DMS79 (cell line): ENCODE measurements around the gene STUB1.
A peak's percentile ranks its signal among the peaks of the same experiment; 100 is the strongest.

Experiments
- DNase-seq: peaks from one replicate; lab custom pipeline; 2025; lab: John Stamatoyannopoulos, UW

The STUB1 gene

DNA sequence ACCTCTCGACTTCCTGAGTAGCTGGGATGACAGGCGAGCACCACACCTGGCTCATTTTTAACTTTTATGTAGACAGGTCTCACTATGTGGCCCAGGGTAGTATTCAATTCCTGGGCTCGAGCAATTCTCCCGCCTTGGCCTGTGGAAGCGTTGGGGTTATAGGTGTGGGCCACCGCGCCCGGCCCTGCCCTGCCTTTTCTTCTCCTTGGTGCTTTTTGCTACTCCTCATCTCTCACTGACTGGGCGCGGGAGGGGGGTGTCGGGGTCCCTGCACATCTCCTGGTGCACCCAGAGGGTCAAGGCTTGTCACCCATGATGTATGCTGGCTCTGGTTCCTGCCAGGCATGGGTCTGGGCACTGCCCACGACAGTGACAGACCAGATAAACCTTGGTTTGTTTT is 35.7 kb upstream of the STUB1 start:
- no peak for DNase-seq

DNA sequence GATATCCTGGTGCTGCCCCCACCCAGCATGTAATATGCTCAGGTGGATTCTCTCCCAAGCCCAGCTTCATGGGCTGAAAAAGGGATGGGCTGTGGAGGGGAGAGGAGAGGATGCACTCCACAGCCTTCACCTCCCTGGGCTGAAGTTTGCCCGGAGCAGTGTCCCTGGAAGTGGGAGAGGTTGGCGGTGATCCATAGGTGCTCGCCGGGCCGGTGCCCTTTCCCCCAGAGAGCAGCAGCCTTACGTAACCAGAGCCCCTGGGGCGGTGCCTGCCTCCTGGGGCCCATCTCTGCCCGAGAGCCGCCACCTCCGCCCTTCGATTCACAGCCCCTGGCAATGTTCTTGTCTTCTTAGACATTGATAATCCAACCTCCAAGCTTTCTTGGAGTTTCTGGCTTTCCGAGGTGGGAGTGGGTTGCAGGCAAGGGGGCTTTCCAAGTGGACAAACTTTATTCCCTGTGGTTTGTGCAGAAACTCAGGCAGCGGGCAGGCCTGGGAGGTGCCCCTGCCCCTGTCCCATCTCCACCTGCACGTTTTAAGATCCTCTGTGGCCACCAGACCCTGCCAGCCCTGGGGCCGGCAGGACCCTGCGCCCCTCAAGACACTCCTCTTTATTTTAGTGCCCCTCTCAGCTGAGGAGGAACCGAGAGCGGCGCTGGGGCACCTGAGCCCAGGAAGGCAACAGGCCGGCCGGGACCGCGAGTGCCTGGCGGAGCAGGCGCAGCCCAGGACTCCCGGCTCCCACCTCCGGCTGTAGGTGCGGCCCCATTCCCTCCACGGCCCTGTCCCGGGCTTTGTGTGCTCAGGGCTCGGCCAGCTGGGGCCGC is 34.1 kb upstream of the STUB1 start:
- DNase-seq = no peak

DNA sequence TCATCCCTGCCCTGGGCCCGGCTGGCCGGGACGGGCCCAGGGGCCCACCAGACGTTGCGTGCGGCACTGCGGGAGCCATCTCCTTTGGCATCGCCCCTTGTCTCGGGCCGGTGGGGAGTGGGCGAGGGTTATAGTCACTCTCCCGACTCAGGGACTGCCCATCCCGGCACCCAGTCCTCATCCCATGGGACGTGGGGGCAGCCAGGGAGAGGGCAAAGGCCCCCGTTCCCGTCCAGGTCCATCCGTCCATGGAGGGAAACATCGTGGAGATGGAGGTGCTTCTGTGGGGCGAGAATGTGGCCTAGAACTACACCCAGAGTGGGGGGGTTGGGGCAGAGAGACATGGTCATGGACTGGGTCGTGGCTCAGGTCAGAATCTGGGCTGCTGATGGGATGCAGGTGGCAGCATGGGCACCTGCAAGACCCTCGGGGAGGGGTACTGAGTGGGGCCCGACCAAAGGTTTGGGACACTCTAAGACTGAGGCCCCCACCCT is 33.5 kb upstream of the STUB1 start:
- DNase-seq = no peak

DNA sequence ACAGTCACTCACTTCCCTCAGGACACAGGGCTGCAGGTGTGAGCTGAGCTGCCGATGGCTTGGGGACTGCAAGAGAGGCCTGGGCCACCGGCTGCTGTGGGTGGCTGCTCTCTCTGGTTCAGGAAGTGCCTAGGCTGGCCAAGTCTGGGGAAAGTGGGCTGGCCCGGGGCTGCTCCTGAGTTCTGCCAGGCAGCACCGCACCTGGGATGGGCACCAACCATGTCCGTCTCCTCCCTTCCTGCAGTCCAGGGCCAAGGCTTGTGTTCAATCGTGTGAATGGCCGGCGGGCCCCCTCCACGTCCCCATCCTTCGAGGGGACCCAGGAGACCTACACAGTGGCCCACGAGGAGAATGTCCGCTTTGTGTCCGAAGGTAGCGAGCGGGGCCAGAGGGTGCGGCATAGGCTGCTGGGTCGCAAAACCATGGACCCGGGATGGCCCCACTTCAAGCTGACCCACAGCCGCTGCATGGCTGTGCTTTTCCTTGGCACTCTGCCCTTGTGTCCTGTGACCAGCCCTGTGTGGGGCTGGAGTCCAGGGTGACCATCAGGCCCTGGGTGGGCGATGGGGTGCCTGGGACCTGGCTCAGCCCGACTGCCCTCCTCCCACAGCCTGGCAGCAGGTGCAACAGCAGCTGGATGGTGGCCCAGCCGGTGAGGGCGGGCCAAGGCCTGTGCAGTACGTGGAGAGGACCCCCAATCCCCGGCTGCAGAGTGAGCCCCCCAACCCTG is 32.9 kb upstream of the STUB1 start:
- DNase-seq = no peak

DNA sequence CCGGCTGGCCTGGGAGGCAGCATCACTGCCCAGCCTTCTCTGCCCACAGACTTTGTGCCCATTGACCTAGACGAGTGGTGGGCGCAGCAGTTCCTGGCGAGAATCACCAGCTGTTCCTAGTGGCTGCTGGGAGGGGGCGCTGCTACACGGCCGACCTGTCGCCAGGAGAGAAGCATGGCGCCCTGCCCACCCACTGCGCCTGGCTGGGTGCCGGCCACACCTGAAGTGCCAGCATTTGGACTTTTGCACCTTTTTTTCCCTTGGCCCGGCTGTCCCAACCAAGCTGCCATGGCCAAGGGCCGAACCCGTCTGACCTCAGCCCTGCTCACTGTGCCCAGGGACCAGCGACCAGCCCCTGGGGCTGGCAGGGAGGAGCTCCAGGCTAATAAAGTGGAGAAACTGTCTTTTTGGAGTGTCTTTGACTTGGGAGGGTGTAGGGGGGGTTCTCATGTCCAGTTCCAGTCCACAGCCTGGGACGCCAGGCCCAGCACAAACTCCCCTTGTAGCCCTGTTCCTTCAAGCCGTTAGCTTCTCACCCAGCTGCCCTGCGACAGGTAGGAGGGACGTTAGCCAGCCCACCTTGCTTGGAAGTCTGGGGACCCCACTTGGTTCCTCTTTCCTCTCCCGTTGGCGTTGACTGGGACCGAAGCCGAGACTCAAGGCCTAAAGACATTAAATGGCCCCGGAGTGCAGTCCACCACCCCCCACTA is 32.0 kb upstream of the STUB1 start:
- DNase-seq = peak; percentile 17

DNA sequence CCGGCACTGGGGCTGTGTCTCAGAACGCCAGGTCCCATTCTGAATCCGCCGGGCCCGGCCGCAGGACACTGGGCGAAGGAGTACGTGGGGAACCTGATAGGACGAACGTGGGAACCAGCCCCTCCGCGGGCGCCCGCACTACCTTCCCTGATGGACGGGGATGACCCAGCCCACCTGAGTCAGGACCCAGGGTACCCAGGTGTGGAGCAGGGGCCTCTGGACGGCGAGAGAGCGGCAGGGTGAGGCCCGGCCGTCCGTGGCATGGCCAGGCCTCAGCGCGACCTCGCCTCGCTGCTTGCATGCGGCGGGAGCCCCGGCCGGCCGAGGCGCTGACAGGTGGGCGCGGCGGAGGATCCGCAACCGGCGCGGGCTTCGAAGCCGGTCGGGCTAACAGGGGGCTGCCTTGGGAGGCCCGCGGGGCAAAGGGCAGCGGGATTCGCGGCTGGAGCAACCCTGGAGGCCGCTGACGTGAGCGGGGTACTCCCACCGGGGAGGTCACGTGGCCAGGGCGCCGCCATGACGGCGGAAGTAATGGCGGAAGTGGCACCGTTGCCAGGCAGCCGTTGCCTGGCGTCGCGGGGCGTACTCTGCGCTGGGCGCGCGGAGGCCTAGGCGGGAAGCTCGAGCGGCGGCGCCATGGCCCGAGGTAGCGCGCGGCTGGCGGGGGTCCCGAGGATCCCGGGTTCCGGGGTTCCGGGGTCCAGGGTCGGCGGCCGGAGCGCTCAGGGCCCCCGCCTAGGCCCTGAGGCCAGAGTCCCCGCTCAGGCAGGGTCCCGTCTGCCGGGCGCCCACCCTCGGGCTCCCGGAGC is 31.2 kb upstream of the STUB1 start, which contains the start of gene WDR90:
TSS of gene WDR90 (plus strand) at position 585 of the 809 bp plus-strand sequence. CDS start at position 637, 52 bp downstream.
- peak; percentile 75 for DNase-seq

DNA sequence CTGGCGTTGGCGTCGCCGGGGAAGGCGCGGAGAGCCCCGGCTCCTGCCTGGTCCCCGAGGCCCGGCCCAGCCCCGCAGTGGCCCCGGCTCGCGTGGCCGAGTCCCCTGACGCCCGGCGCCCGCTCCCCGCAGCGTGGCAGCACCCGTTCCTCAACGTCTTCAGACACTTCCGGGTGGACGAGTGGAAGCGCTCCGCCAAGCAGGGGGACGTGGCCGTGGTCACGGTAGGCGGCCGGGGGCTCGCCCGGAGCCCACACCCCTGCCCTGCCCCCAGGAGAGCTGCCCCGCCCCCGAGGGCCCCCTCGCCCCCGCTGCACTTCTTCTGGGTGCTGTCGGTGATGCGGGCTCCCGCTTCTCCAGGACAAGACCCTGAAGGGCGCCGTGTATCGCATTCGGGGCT is 30.6 kb upstream of the STUB1 start:
- no peak for DNase-seq

DNA sequence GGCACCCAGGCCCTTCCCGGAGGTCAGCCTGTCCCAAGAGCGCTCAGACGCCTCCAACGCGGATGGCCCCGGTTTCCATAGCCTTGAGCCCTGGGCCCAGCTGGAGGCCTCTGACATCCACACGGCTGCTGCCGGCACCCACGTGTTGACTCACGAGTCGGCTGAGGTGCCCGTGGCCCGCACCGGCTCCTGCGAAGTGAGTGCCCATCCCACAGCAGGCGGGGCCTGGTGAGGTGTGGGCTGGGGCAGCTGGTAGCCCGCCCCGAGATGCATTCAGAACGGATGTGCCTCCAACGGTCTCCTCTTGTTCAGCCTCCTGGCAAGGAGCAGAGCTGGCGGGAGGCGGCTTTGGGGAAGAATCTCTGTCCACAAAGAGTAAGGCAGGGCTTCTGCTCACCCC is 28.4 kb upstream of the STUB1 start:
- no peak for DNase-seq

DNA sequence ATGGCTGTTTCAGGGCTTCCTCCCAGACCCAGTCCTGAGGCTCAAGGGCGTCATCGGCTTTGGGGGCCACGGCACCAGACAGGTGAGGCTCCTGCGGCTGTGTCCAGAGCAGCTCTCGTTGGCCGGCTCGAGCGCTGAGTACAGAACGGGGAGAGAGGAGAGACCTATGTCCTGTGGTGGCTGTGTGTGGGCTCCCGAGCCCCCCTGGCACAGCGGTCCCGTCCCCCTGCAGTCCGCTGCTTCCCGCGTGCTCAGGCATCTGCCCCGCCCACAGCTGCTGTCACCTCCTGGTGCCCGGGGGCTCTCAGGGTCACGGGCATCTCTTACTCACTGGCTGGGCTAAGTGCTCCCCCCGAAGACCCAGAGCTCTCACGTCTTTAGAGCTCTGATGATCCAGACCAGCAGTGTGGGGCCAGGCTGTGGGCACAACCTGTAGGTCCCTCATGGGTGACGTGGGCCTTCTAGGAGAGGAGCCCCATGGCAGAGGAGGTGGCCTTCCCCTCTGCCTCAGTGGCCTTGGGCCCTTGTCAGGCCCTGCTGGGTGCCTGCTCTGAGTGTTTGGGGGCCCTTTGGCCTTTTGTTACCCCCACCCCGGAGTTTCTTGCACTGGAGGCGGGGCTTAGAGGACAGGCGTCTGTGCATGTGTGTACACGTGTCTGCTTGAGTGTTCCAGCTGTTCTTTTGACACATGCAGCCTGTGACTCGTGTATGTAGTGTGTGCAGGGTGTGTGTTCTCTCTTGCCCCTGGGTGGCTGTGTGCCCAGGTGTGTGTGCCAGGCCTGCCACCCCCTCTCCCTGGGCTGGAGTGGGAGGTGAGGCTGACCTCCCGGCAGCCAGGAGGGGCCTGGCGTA is 27.5 kb upstream of the STUB1 start:
- DNase-seq = no peak

DNA sequence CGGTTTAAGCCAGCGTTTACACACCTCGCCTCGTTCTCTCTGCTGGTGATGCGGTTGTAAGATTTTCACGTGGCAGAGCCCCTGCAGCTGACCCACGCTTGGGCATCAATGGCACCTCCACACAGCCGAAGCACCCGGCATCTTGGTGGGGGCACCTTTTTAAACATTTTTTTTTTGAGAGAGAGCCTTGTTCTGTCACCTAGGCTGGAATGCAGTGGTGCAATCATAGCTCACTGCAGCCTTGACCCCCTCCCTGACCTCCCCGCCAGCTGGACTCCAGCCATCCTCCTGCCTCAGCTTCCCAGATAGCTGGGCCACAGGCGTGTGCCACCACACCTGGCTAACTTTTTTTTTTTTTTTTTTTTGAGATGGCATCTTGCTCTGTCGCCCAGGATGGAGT is 26.2 kb upstream of the STUB1 start:
- no peak for DNase-seq

DNA sequence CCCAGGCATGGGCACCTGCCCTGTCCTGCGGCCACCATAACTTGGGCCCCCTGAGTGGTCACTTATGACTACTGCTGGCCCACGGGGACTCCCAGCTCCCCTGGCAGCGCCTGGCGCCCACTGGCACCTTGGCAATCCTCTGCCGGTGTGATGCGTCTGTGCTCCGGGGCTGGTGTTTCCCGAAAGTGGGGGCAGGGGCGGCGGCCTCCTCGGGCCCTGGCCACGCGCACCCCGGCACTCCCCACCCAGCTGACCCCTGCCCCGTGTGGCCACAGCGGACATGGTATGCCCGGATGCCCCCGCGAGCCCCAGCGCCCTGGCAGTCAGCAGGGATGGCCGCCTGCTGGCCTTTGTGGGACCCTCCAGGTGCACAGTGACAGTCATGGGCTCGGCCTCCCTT is 22.7 kb upstream of the STUB1 start:
- no peak for DNase-seq

DNA sequence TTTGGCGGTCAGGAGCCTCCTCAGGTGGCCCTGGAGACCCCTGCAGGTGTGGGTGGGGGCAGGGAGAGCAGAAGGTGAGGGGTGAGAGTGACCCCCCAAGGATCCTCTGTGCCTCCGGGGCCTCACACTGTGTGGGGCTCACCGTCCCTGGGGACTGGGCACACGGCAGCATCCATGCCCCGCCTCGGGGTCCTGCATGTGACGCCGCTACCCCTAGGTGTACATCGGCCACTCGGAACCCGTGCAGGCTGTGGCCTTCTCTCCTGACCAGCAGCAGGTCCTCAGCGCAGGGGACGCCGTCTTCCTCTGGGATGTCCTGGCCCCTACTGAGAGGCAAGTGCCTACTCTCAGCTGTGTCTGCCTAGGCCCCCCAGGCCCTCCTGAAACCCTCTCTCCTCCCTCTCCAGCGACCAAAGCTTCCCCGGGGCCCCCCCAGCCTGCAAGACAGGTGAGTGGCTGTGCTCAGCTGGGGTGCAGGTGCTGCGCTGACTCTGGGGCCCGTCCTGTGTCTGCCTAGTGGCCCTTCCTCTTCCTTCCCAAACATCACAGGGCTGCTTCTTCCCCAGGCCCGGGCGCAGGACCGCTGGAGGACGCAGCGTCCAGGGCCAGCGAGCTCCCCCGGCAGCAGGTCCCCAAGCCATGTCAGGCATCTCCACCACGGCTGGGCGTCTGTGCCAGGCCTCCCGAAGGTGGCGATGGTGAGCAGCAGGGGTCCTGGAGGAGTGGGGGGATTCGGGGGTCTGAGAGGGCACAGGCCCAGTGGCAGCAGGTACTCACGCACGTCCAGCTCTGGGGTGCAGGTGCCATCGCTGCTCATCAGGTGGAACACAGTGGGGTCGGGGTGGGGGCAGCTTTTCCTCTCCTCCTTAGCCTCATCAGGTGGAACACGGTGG is 21.3 kb upstream of the STUB1 start:
- no peak for DNase-seq

DNA sequence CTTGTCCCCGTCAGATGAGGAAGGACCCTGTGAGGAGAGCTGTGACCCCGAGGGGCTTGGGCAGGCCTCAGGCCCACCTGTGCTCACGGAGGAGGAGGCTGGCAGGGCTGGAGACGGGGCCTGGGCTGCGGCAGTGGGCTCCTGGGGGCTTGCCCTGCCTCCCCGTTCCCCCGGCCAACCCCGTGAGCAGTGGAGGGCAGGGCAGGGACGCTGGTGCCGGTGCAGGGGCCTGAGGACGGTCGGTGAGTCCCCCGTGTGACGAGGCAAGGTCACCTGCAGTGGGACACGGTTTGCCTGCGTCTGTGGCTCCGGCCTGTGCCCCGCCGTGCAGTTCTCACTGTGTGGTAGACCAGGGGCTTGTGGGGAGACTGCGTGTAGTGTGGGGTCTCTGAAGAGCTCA is 20.6 kb upstream of the STUB1 start:
- no peak for DNase-seq

DNA sequence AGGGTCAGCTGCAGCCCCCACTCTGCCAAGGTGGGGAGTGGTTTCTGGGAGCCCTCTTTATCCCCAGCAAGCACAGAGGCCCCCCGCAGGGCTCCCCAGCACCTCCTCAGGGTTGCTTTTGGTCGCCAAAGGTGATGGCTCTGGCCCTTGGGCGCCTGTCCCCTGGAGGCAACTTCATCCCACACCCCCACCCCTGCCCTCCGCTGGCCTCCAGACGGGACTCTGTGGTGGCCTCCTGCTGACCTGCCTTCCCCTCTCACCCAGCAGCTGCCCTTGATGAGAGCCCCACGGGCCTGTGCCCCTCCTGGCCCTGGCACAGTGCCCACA is 20.1 kb upstream of the STUB1 start:
- no peak for DNase-seq

DNA sequence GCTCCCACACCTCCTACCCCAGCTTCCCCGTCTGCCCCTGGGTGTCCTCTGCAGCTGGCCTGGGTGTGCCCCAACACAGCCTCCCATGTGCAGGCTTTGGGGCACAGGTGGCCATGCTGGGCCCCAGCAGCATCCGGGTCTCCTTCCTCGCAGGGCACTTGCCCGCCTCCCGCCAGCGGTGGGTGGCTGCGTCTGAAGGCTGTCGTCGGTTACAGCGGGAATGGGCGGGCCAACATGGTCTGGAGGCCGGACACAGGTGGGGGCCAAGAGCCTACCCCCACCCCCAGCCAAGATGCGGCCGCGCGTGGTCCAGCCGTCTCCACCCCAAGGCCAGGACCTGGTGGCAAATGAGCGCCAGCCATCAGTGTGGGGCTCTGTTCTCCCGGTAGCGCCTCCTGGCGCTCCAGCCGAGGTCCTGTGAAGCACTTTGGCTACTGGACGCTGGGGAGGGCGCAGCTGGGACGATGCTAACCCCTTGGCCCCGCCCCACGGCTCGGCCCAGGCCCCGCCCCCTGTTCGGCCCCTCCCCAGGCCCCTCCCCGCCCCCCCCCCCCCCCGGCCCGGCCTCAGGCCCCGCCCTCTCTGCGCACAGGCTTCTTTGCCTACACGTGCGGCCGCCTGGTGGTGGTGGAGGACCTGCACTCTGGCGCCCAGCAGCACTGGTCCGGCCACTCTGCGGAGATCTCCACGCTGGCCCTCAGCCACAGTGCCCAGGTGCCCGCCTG is 19.6 kb upstream of the STUB1 start:
- no peak for DNase-seq

DNA sequence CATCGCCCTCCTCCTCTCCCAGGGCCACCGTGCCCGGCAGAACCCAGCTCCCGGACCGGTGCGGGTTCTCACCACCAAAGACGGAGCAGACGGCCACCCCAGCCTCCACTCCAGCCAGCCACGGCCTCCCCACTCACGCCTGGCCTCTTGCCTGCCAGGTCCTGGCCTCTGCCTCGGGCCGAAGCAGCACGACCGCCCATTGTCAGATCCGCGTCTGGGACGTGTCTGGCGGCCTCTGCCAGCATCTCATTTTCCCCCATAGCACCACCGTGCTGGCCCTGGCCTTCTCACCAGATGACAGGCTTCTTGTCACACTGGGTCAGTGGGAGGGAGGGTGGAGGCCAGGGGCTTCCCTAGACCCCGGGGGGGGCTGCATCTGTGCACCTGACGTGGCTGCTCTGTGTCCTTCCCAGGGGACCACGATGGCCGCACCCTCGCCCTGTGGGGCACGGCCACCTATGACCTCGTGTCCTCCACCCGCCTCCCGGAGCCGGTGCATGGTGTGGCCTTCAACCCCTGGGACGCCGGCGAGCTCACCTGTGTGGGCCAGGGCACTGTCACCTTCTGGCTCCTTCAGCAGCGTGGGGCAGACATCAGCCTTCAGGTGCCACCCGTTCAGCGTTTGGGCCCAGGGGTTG is 18.9 kb upstream of the STUB1 start:
- DNase-seq = no peak

DNA sequence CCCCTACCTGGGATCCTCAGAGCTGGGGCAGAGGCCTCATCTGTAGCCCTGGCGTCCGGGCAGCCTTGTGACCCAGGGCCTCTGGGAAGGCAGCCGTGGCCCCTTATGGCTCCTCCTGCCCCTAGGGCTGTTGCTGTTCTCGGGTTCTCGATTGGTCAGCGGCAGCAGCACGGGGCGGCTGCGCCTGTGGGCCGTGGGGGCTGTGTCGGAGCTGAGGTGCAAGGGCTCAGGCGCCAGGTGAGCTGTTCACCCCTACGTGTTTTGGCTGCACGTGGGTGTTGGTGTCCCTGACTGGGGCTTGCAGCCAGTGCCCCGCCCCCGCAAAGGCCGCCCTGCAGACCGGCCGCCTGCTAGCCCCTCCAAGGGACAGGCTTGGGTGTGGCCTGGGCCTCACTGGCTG is 18.1 kb upstream of the STUB1 start:
- DNase-seq = no peak

DNA sequence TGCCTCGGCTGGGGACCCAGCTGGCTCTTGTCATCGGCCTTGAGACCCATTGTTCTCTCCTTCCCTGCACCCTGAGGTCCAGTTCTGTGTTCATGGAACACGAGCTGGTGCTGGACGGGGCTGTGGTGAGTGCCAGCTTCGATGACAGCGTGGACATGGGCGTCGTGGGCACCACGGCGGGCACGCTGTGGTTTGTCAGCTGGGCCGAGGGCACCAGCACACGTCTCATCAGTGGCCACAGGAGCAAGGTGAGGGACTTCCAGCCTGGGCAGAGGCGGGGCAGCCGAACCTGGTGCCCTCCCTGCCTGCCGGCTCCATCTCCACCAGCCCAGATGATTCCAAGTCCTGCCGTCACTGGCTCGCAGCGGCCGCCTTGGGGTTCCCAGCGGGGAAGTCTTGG is 17.6 kb upstream of the STUB1 start:
- no peak for DNase-seq

DNA sequence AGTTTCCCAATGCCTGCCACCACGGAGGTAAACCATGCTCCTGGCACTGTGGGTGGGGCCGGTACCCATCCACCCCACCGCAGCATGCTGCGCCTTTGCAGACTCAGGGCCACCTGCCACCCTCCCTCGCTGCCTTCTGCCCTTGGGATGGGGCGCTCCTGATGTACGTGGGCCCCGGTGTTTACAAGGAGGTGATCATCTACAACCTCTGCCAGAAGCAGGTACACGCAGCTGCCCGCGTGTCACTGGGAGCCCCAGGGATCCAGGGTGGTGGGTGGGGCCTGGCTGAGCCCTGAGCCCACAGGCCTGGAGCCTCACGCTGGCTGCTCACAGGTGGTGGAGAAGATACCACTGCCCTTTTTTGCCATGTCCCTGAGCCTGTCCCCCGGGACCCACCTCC is 13.6 kb upstream of the STUB1 start:
- DNase-seq = no peak
